GM13976 (cell line): Measurements from ENCODE around the gene KRTDAP.

ENCODE experiments used
- DNase-seq: peaks from one replicate; pipeline ENCODE4 v3.0.0; 2012; ENCODE audit warnings: low spot score
- in situ Hi-C: fragments of 300-500 bp; cut with MboI; formaldehyde crosslinking; loops from one replicate; pipeline ENCODE4 v1.12.0; 2022; ENCODE audit warnings: low sequenced_read_pairs, mixed read lengths, inconsistent platforms; ENCODE audit not compliant: unreplicated experiment
- TF ChIP-seq, protein P1 (sequence below): IDR thresholded peaks from 2 replicates; pipeline ENCODE4 v1.5.1; 2012; ENCODE audit warnings: borderline replicate concordance, mild to moderate bottlenecking; ENCODE audit not compliant: insufficient read depth; ENCODE audit errors: extremely low read depth, missing control alignments, control extremely low read depth

Gene KRTDAP

DNA sequence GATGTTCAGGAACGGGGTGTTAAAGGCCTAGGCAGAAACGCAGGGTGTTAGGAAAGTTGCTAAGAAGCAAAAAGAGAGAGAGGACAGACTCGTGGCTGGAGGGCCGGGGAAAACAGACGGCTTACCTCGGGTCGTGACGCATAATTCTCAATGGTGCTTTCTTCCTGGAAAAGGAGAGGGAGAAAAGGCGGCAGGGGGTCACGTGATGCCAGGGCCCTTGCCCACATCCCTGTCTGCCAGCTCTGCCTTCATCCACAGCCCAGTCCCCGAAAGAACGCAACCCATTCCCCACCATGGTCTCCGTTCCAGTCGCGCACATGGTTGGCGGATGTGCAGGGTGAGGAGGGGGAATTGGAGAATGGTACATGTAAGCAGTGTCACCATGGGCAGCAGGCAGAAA, 1.6 kb downstream of the KRTDAP start:
- in situ Hi-C loops: no loop called here

DNA sequence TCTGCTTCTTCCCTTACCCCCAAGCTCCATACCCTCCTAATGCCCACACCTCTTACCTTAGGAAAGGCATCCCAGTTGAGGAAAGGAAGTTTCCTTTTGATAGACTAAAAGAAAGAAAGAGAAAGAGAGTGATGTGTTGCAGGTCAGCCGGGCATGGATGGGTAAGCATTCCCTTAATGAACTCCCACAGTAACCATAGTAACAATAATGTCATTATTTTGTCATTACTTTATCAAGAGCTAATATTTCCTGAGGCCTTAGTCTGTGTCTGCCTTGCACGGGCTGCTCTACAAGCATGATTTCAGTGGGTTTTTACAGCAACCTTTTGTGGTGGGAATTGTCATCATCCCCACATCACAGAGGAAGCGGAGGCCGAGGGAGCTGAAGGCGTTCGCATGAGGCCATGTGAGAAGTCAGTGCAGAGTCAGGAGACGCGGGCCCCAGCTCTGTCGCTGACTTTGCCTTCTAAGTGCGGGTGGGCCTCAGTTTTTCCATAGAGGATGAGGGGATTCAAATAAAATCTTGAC, 2.5 kb downstream of the KRTDAP start:
- DNase-seq: no peak
- in situ Hi-C loops: no loop called here
- TF ChIP-seq, protein P1, sequence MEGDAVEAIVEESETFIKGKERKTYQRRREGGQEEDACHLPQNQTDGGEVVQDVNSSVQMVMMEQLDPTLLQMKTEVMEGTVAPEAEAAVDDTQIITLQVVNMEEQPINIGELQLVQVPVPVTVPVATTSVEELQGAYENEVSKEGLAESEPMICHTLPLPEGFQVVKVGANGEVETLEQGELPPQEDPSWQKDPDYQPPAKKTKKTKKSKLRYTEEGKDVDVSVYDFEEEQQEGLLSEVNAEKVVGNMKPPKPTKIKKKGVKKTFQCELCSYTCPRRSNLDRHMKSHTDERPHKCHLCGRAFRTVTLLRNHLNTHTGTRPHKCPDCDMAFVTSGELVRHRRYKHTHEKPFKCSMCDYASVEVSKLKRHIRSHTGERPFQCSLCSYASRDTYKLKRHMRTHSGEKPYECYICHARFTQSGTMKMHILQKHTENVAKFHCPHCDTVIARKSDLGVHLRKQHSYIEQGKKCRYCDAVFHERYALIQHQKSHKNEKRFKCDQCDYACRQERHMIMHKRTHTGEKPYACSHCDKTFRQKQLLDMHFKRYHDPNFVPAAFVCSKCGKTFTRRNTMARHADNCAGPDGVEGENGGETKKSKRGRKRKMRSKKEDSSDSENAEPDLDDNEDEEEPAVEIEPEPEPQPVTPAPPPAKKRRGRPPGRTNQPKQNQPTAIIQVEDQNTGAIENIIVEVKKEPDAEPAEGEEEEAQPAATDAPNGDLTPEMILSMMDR: no peak

More for the DNA sequence above, 1.6 kb downstream of the KRTDAP start:
- TF ChIP-seq, protein P1: no peak
- no peak for DNase-seq

DNA sequence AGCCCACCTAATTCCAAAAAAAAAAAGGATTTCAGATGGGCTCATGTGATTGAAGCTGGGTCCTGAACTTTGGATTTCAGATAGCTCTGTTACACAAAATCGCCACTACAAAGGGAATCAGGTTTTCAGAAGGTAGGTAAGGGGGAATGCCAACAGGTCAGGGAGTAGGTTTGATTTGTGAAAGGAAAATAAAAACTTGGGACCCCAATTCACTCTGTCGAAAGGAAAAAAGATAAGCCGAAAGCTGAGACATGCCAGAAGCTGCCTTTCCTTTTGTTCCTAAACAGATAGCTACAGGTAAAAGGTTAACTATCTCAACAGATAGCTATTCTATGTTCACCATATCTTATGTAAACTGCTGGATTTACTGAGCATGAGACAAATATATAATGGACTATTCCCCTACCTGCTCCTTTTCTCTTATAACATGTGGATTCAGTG, 4.0 kb downstream of the KRTDAP start:
- in situ Hi-C loops: no loop called here
- no peak for DNase-seq
- TF ChIP-seq, protein P1: no peak

DNA sequence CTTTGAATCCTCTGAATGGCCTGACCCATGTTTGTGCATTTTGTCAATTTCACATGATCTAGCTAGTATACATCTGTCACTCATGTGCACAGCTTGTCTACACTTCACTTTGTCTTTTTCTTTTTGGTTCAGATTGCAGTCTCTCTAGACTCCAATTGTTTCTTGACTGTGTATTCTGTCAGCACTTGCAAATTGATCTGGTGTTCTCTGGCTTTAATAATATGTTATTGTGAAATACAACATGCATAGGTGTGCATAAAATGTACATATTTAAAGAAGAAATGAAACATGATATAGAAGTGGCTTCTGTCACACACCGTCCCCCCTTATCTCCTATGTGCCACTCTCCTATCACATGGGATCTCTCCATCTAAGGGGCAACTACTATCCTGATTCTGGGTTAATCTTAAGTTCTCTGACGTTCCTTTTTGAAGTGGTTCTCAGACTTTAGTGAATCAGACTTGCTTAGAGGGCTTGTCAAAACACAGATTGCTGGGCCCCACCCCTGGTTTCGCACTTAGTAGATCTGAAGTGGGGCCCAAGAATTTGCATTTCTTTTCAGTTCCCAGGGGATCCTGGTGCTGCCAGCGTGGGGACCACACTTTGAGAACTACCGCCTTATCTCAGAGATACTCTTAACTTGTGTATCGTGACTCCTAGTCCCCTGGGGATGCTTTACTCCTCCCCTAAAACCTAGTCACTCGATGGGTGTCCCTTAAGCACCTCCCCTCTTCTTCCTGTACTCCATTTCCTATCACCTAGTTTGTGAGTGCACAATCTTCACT, 5.8 kb downstream of the KRTDAP start:
- TF ChIP-seq, protein P1: no peak
- in situ Hi-C loops: no loop called here
- peak; percentile 85 for DNase-seq

DNA sequence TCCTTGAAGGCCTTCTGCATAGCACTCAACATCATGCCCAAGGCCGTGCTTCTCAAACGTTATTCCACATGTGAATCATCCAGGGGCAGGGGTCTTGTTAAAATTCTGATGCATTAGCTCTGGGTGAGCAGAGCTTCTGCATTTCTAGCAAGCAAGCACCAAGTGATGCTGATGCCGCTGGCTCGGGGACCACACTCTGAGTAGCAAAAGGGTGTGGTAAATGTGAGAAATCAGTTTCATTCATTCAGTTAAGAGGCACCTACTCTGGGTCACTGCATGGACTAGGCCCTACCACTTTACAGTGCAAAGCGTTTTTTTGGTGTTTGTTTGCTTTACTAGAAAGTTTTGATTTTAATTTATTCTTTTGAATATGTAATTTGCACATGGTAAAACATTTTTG, 7.2 kb downstream of the KRTDAP start:
- no peak for DNase-seq
- in situ Hi-C loops: no loop called here
- TF ChIP-seq, protein P1: no peak

DNA sequence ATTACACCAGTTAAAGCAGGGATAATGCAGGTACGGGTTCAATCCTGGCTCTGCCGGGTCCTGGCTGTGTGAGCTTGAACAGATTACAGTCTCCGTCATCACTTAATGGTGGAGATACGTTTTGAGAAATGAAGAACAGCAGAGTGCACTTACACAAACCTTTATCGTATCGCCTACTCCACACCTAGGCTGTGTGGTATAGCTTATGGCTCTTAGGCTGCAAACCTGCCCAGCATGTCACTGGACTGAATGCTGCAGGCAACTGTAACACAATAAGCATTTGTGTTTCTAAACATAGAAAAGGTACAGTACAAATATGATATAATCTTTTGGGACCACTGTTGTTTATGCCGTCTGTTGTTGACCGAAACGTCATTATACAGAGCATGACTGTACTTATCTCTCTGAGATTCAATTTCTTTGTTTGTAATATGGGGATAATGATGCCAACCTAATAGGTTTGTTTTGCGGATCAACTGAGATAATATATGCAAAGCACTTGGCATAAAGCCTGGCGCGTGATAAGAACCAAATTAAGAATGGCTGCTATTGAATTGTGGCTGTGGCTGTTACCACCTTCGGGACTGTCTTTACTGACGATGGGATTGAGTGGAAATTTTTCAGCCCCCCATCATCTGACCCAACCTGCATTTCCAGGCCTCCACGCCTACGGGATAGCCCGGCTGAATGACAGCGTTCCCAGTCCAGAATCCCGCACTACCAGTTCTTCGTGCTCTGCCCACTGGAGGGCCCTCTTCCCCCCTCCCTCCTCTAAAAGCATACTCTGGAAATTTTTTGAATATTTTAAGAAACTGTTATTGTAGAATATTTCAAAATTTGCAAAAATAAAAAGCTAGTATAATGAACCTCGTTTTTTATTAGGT, 11.2 kb downstream of the KRTDAP start:
- DNase-seq: no peak
- in situ Hi-C loops: no loop called here

More for the DNA sequence above, 11.2 kb downstream of the KRTDAP start:
- TF ChIP-seq, protein P1: no peak
